ENCODE data around the gene SLC4A11. TPM values are rescaled to one million over a fixed set of nuclear protein-coding genes. Genes with fewer than 3 reads are reported as not detected.
"Not testable (repeated sequence)": the region's sequence is repeated elsewhere in the genome, so short reads cannot be mapped to it uniquely, and the experiment has no call there.

The SLC4A11 gene
- total RNA-seq, 1 experiment from 2014 or later: 26.8 TPM

GRCh38 chr20:3218307-3218988 is 20.5 kb downstream of the SLC4A11 start:
- CTCF ChIA-PET: interaction anchor here (0.6 to 1.0 kb wide), 4 partner anchors 20 to 98 kb away, joined by 3 to 10 read pairs (median 4); no protein-coding TSS in a partner anchor
- no TSS peak for BruUV-seq (replicated peaks)

GRCh38 chr20:3215359-3215917 is 23.6 kb downstream of the SLC4A11 start:
- CTCF ChIA-PET: not testable (repeated sequence)

More at GRCh38 chr20:3218307-3218988, 20.5 kb downstream of the SLC4A11 start:
- no peak for TF ChIP-seq EZH2 (IDR thresholded peaks at IDR 0.05; ENCODE audit: low read length, unreplicated experiment)
- TF ChIP-seq CTCF (conservative IDR thresholded peaks at IDR 0.05; ENCODE audit: low read depth, low read length): peak; percentile 99
- TF ChIP-seq EZH2phosphoT487 (IDR thresholded peaks at IDR 0.05; ENCODE audit: borderline replicate concordance, low read length): no peak
- H3K79me2 ChIP-seq (ENCODE audit: low read length): 0 out of 2 replicates have a peak, but pooled peaks cover 3% of the 10 kb centered on the region
- intact Hi-C loops (cut with micrococcal nuclease): loop anchor here (1.0 to 2.0 kb wide), 3 partner anchors 32 to 98 kb away; no protein-coding TSS in a partner anchor
- no peak overlapping the region for H3K4me3 ChIP-seq (ENCODE audit: low read length)
- no peak overlapping the region for H3K27ac ChIP-seq (ENCODE audit: low read length)
- H4K20me1 ChIP-seq (ENCODE audit: low read length): no peaks in the 10 kb centered on the region
- H3F3A ChIP-seq (ENCODE audit: low read length, unreplicated experiment): peaks cover 4% of the 10 kb centered on the region
- H3K9ac ChIP-seq (ENCODE audit: low read length): no peak overlapping the region
- peaks cover 18% of the 10 kb centered on the region; the same call in 1 of the 2 replicates for H3K36me3 ChIP-seq (ENCODE audit: low read depth, low read length)
- no peaks in the 10 kb centered on the region for H3K9me3 ChIP-seq (ENCODE audit: low read length)
- POLR2A ChIA-PET (ENCODE audit: unreplicated experiment): interaction anchor here (0.6 kb wide), 2 partner anchors 21 to 612 kb away, joined by 4 to 6 read pairs; no protein-coding TSS in a partner anchor
- DNase-seq (peak; percentile 74), ATAC-seq (peak; percentile 20)
- H3K4me1 ChIP-seq (ENCODE audit: insufficient read depth, low read length): peaks cover 29% of the 10 kb centered on the region
- no peak overlapping the region for H3K4me2 ChIP-seq (ENCODE audit: low read length)
- H2AFZ ChIP-seq (ENCODE audit: low read length): 0 out of 2 replicates have a peak overlapping the region, but pooled peaks have one; percentile 49
- no peaks in the 10 kb centered on the region for H3K27me3 ChIP-seq (ENCODE audit: low read length)
- H3K9me2 ChIP-seq (replicated peaks; ENCODE audit: low read length): no peaks in the 10 kb centered on the region

GRCh38 chr20:3213226-3213625 is 25.8 kb downstream of the SLC4A11 start:
- Histone ChIP-seq H3K9me3 (ENCODE audit: low read length) (no peaks in the 10 kb centered on the region), H3K9ac (ENCODE audit: low read length) (no peak overlapping the region), H3K9me2 (replicated peaks; ENCODE audit: low read length) (no peaks in the 10 kb centered on the region), H3K4me2 (ENCODE audit: low read length) (no peak overlapping the region), H4K20me1 (ENCODE audit: low read length) (no peaks in the 10 kb centered on the region), H3K27me3 (ENCODE audit: low read length) (no peaks in the 10 kb centered on the region), H3K79me2 (ENCODE audit: low read length) (peaks cover 46% of the 10 kb centered on the region), H3K4me1 (ENCODE audit: insufficient read depth, low read length) (peaks cover 16% of the 10 kb centered on the region; the same call in 1 of the 2 replicates), H3K36me3 (ENCODE audit: low read depth, low read length) (peaks cover 15% of the 10 kb centered on the region; the same call in 1 of the 2 replicates), H3K27ac (ENCODE audit: low read length) (no peak overlapping the region), H3F3A (ENCODE audit: low read length, unreplicated experiment) (peaks cover 4% of the 10 kb centered on the region), H3K4me3 (ENCODE audit: low read length) (no peak overlapping the region), H2AFZ (ENCODE audit: low read length) (no peak overlapping the region)
- ChIA-PET CTCF (no interaction called here), POLR2A (ENCODE audit: unreplicated experiment) (no interaction called here)
- ATAC-seq: no peak
- no TSS peak for BruUV-seq (replicated peaks)
- no peak for DNase-seq
- intact Hi-C loops (cut with micrococcal nuclease): no loop called here
- TF ChIP-seq EZH2phosphoT487 (IDR thresholded peaks at IDR 0.05; ENCODE audit: borderline replicate concordance, low read length) (no peak), CTCF (conservative IDR thresholded peaks at IDR 0.05; ENCODE audit: low read depth, low read length) (no peak), EZH2 (IDR thresholded peaks at IDR 0.05; ENCODE audit: low read length, unreplicated experiment) (no peak)

More at GRCh38 chr20:3215359-3215917, 23.6 kb downstream of the SLC4A11 start:
- H3K4me1 ChIP-seq (ENCODE audit: insufficient read depth, low read length): peaks cover 10% of the 10 kb centered on the region; the same call in 1 of the 2 replicates
- intact Hi-C loops (cut with micrococcal nuclease); H2AFZ ChIP-seq (ENCODE audit: low read length); POLR2A ChIA-PET (ENCODE audit: unreplicated experiment); DNase-seq; BruUV-seq (replicated peaks); H3K4me3 ChIP-seq (ENCODE audit: low read length); H3F3A ChIP-seq (ENCODE audit: low read length, unreplicated experiment); H4K20me1 ChIP-seq (ENCODE audit: low read length); H3K27me3 ChIP-seq (ENCODE audit: low read length); H3K9me2 ChIP-seq (replicated peaks; ENCODE audit: low read length); H3K9me3 ChIP-seq (ENCODE audit: low read length); H3K9ac ChIP-seq (ENCODE audit: low read length); H3K4me2 ChIP-seq (ENCODE audit: low read length); ATAC-seq; H3K27ac ChIP-seq (ENCODE audit: low read length): not testable (repeated sequence)
- peaks cover 33% of the 10 kb centered on the region for H3K79me2 ChIP-seq (ENCODE audit: low read length)
- peaks cover 15% of the 10 kb centered on the region; the same call in 1 of the 2 replicates for H3K36me3 ChIP-seq (ENCODE audit: low read depth, low read length)
